Stimulated activated CD8-positive, alpha-beta memory T cell treated with anti-CD3 and anti-CD28 coated beads, Interleukin-15, amount 100 ng/mL, for 4 hours (primary cell): ENCODE data around the gene MYO18A.

Experiments used
- DNase-seq, 2 donors: peaks; one replicate each; pipeline ENCODE4 v3.0.0-alpha.2; 2020; ENCODE audit warnings: low read depth in 2 of 2

MYO18A gene

DNA sequence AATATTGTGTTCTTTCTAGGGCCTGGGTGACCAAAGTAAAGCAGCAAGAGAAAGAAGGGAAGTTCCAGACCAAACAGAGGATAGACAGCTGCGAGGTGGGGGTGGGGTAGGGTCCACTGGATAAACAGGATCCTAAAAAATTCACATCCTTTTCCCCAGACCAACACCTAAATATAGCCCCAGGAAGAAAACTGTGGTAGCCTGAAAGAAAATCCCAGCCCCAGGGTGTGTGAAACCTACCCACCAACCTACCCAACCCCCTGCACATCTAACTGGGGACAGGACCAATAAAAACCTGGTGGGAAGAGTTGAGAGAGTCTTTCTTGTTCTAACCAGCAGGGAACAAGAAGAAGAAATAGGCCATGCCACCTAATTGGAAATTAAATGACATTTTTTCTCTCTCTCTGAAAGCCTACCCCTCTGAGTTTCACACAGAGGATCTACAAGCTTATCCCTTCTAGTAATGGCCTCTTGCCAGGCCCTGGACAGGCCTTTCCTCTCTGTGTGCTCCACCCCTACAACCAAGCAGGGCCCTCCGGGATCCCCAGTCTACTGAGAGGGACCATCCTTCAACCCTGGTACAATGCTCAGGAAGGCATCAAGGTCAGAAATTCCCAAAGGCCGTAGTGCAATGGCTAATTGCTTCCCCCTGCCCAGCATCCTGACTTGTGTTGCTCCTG, 12.0 kb downstream of the MYO18A start:
- no peak for DNase-seq

DNA sequence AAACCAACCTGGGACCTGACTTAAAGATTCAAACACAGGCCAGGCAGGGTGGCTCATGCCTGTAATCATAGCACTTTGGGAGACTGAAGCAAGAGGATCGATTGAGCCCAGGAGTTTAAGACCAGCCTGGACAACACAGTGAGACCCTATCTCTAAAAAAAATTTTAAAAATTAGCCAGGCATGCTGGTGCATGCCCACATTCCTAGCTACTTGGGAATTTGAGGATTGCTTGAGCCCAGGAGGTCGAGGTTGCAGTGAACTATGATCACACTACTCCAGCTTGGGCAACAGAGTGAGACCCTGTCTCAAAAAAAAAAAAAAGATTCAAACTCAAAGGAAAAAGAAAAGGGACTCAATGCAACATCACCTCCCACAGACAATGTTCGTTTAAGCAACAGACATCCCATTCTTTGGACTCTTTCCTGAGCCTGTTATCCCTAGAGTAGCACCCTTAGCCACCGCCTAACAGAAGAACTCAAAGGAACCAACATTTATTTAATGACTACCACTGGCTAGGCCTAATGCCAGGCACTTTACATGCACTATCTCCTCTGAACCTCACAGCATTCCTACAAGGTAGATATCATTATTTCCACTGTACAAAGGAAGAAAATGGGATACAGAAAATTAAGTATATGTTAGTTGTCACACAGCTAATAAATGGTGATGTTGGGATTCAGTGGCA, 12.7 kb downstream of the MYO18A start:
- DNase-seq = no peak

DNA sequence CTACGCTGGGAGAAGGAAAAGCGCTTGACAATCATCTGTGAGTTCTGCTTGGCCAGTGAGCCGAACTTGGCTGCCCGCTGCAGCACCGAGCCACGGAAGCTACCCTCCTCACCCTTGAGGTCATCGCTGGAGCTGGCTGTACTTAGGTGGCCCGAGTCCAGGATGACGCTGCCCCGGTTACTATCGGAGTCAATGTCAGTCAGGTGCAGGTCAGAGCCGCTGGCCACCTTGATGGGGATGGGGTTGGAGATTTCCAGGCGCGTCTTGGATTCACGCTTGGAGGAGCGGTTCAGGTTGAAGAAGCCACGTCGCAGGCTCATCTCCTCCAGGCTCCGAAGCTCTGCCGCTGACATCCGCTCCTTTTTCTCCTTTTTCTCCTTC, 13.7 kb downstream of the MYO18A start:
- no peak for DNase-seq

DNA sequence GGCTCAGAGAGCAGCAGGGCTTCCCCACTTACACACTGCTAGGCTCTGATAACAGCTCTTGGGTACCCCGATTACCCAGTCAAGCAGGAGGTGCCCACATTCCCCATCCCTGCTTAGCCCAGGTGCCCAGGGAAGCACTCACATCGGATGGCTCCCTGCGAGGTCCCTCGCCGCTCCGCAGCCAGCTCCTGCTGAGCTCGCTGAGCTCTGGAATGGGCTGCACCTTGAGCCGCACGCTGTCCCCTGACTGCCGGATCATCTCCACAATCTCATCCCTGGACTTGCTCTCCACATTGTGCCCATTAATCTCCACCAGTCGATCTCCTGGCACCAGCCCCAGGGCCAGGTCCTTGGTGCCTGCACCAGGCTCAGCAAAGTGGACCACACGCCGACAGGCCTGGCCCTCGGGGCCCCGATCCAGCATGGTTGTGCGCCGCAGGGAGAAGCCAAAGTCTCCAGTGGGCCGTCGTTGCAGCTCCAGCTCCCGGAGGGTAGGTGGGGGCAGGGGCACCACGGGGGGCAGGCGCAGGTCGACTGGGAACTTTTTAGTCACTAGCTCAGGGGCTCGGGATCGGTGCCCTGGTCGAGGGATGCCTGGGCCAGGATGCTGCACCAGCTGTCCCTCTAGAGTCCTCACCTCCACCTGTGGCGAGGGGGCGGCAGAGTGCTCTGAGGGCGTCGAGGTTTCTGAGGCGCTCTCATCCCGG, 14.2 kb downstream of the MYO18A start:
- DNase-seq = no peak

DNA sequence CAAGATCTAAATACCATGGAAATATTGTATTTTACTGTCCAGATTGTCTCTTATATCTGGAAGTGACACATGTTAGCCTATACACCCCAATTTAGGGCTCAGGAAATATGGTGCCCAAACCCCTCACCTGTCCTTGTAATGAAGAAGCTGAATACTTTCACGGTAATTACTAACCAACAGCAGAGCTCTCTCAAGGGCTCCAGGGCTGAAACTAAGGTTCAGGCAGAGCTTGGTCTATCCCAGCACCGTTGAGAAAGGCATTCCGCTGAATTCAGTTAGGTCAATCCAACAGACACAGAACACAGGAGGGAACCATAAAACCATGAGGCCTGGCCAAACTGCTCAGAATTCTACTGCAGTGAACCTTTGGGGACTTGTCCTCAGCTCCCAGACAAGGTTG, 14.9 kb downstream of the MYO18A start:
- no peak for DNase-seq

DNA sequence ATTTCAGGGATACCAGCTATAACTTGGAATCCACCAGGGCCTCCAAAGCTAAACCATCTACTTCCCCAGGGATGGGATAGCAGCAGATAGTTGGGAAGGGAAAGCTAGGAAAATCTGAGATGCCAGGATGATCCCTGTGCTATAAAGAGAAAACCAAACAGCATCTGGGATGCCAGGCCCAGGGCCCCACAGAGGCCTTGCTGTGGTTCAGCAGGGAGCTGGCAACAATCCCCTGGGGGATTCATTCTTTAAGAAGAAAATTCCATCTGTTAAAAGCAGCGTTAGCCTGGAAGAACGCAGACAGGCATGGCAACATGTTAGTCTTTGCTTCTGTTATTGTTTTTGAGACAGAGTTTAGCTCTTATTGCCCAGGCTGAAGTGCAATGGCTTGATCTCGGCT, 16.6 kb downstream of the MYO18A start:
- no peak for DNase-seq

DNA sequence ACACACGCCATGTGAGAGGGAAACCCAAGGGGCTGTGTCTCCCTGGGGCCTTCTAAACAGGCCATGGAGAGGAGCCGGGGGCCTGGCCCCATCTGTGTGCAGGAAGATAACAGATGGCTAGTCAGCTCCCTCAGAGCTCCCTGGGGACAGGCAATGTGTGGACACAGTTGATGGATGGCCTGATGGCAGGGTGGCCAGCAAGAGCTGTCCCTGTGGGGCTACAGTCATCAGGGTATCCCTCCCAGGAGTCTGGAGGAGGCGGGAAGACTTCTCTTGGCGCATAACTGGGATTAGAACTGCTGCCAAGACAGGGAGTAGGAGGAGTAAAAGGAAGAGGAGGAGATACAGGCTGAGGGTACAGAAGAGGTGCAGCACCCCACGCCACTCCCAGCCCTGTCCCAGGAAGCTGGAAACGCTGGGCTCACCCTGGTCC, 17.3 kb downstream of the MYO18A start:
- DNase-seq = no peak

DNA sequence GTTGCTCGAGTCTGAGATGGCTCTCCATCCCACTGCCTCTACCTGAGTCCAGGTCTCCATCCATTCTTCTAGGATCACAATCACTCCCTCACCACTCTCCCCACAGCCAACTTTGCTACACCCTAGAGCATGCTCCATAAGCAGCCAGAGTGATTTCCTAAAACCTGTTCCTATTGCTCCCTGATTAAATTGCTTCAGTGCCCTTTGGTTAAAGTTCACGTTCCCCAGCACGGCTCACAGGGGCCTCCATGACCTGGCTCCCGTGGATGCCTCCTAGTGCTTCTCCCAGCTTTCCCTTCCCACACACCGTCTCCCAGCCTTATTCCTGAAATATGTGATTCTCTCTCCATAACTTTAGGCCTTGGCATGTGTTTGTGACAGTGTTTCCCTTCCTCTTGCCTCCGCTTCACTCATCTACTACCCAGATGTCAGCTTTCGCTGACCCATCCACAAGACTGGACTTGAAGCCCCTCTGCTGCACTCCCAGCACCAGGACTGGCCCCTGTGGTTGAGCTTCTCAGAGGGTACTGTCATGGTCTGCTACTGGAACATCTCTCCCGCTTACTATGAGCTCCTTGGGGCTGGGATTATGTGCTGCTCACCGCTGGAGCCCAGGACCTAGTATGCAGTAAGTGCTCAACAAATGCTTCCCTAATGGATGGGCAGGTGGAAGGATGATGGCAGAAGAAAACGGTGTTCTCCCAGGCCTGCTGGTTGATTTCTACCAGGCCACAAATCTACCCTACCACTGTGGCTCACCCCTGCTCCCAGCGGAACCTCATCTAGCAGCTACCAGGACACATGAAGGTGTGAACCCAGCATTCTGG, 17.9 kb downstream of the MYO18A start:
- no peak for DNase-seq

DNA sequence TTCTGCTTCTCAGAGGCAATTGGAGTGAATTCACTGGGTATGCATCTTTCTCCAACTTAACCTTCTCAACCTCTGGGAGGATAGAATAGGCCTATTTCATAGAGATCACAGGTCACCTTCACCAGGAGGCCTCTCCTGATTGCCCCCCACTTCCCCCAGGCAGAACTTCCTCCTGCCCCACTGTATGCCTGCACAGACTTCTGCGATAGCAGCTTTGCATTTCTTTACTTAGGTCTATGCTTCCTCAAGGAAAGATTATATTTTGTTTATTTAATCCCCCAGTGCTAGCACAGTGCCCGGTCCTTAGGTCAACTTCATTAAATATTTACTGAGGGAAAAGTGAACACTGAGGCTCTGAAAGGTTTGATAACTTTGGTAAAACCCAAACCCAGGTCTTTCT, 19.9 kb downstream of the MYO18A start:
- no peak for DNase-seq

DNA sequence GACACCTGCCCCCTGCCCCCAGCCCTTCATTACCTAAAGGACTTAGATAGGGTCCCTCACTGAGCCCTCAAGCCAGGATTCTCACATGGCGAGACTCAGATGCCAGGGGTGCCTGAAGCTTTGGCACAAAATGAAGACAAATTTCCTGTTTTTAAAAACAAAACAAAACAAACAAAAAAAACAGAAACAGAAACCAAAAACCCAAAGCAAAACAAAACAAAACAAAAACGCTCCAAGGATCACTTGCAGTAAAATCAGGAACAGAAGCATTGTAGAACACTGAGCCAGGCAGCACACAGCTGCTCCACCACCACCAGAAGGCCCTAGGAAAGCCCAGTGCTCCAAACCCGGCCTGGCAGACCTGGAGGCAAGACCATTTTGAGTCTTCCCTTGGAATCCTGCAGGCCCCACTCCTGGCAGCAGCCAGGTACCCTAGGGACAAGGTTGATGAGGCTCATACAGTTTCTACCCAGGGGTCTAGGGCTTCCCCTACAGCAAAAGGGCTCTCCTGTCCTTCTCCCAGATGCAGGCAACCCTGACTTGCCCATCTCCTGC, 20.8 kb downstream of the MYO18A start:
- DNase-seq = no peak

DNA sequence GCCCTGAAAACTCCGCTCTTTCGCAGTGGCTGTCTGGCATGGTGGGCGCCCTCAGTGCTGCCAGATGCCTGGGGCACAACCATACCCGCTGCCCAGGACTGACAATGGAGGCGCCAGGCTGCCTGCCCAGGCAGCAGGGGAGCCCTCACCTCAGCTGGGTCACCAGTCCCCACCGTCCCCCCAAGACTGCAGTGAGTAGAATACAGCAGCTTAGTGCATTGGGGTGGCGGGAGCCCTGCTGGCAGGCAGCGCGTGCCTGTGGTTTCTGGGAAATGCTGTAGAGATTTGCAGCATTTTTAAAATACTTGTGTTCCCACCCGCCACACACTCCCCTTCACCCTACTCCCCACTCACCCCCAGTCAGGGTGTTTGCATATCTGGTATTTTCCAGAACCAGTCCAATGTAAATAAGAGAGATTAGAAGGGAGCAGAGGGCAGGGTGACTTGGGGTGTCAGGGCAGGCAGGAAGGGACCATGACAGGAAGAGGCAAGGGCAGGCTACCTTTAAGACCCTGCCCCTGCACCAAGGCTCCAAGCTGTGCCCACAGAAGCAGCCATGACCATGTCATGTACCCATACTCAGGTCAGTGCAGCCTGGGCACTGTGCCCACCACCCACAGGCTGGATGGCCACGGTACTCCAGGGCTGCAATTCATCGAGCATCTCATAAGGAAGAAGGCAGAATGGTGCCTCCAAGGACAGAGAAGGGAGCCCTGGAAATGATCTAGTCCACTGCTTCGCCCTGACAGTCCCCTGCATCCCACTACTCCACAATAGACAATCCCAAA, 21.5 kb downstream of the MYO18A start:
- DNase-seq = no peak

DNA sequence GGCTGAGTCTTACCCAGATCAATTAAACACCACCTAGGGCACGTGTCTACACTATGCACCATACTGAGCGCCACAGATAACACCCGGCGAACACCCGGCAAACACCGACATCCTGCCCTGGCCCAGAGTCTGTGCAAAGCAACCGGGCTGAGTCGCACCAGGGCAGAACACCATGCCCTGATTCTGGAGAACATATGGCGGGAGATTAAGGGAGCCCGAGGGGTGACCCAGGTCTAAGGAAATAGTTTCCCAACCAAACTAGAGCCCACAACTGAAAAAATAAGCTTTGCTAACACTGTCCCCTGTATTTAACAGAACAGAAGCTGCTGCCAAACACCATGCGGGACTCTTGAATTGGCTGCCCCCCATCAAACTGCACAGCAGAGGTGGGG, 22.1 kb downstream of the MYO18A start:
- DNase-seq = no peak

DNA sequence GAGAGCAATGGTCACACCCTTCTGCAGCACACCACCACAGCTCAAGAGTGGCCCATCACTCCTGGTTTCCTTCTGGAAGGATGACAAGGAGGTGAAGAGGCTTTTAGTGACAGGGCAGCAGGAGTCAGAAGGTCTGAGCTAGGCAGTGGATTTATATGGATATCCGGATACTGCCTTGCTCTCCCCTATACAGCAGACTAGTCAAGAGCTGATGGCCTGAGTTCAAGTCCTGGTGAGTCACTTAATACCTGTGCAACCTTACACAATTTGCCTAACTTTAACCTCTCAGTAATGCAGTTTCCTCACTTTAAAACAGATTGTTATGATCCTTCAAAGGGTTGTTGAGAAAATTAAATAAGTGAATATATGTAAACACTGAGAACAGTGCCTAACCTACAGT, 22.9 kb downstream of the MYO18A start:
- no peak for DNase-seq

DNA sequence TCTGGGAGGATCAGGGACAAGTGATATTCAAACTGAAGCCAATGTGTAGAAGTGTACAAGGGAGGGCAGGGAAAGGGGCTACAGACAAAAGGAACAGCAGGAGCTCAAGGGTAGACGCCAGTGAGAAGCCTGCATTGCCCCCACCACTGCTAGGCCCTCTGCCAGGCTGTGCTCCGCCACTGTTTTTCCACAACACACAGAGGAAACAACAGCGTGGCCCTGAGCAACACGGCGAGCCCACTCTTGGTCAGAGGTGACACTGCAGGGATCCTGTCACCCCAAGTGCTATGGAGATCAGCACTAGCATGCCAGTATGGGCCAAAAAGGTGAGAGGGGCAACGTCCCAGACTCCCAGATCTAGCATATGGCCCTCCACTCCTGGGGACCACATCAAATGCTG, 23.4 kb downstream of the MYO18A start:
- no peak for DNase-seq

DNA sequence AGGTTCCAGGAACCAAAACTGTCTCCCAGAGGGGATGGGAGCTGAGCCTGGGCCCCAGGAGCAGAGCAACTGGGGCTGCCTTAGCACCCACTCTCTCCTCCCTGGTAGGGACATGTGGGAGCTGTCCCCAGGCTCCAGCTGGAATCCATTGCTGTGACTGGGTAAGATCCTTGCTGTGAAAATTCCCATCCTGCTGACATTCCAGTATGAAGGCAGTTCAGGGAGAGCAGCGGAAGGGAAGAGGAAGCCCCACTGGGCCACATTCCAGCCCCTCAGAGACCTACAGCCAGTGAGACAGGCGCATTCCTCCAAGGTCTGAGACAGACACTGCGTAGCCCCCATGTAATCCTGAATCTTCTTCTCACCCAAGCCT, 24.2 kb downstream of the MYO18A start:
- DNase-seq = no peak

DNA sequence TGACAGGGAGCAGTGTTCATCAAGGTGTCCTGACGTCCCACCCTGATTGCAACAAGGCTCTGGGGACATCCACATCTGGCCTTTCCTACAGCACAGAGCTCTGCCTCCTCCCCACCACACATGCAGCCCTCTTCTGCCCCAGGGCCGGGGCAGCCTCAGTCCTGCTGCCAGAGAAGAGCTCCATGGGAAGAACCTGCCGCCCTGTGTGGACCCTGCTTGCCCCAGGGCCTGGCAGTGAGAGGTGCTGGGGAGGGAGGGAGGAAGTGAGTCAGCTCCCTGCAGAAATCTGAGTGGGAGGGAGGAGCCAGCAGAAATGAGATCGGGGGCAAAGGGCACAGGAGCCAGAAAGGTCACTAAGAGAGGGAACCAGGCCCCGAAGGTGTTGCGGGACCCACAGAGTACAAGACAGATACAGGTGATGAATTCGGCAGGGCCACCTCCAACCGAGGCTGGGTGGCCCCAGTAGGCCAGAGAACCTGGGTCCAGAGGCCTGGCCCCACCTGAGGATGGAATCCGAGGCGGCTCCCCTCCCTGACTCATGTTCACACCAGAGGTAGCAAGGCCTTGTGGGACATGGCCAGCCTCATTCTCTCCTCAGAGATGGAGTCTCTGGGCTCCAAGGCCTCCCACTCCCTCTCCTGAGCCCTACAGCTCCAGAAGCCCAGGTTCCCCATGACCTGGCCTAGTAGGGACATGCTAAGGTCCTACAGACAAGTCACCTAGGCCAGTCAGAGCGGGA, 24.8 kb downstream of the MYO18A start:
- DNase-seq = peak in 1 of 2 donors; percentile 42

DNA sequence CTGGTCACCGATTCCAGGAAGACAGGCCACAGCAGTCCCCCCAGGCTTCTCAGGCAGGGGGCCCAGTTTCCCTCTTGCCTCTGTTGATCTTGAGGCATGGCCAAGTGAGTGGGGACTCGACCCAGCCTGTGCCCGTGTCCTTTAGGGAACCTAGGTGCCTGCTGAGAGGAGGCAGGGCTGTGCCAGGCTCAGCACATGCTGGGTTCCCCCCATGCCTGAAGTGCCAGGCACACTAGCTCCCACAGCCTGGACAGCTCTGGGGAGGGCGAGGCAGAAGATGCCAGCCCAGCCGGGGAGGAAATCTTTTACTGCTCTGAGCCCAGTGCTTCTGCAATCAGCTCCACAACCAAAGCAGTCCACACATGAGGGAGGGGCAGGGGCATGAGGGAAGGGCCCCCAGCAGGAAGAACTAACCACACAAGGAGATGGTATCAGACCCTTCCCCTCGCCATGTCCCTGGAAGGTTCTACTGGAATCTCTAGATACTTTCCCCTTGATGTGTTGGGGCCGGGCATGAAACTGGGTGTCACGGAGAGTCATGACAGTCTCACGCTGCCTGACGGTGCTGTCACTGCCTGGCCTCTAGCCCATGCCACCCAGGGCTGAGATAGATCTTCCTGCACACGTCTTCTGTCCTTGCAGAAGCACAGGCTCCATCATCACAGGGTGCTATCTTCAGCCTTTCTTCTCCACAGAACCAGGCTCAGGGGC, 25.5 kb downstream of the MYO18A start:
- no peak for DNase-seq

DNA sequence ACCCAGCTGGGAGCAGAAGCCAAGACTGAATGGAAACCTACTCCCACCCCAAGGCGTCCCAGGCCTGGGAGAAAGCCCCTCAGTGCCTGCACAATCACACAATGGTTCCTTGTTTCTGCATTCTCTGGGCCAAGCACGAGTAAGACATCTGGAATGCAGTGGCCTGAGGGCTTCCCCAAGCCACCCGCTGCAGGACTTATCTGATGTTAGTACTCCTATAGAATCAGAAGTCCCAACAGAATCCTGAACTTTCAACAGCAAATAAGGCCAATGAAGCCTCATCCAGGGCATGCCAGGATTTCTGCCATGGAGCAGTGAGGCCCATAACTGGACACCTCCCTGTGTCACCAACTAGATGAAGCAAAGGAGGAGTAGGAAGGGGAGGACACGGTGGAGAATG, 28.6 kb downstream of the MYO18A start:
- DNase-seq = no peak

DNA sequence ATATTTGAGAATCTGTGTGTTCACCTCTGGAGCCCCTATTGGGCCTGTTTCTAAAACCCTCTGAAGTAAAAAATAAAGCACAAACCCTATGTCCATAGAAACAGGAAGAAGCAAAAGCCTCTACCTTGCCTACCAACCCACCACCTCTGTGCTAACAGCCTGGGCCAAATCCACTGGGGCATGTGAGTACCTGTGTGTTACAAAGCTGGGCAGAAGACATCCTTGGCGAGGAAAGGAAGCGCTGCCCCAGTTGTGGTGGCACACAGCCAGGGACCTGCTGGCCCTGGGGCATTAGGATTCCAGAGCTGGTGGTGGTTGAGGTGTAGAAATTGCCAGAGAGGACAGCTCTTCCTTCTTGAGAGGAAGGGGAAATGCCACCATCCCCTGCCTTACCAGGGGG, 30.0 kb downstream of the MYO18A start:
- no peak for DNase-seq
